ENCODE measurements around the gene FPR2.

Gene FPR2

GRCh38 chr19:51724543-51724942 lies 36.4 kb upstream of the FPR2 start:
- no peaks in the 10 kb centered on the region for H3K36me3 ChIP-seq (ENCODE audit: control insufficient read depth in 2 of 2, insufficient read depth in 1 of 2, low read length in 2 of 2)
- no peak overlapping the region for H3K4me3 ChIP-seq (ENCODE audit: low read depth, low read length)
- TF ChIP-seq ZSCAN23 (tag by site-specific recombination; IDR thresholded peaks at IDR 0.05) = no peak
- no peak for TF ChIP-seq ZBTB17 (tag by site-specific recombination; IDR thresholded peaks at IDR 0.05)
- no peak for TF ChIP-seq ZXDB (tag by site-specific recombination; IDR thresholded peaks at IDR 0.05)
- TF ChIP-seq ZNF560 (tag by site-specific recombination; IDR thresholded peaks at IDR 0.05; ENCODE audit: borderline replicate concordance) = no peak
- TF ChIP-seq ZNF324 (tag by site-specific recombination; IDR thresholded peaks at IDR 0.05) = no peak
- no peak for TF ChIP-seq ZNF341 (tag by site-specific recombination; IDR thresholded peaks at IDR 0.05; ENCODE audit: low read depth)
- TF ChIP-seq ZNF140 (tag by site-specific recombination; IDR thresholded peaks at IDR 0.05) = no peak
- TF ChIP-seq ZNF211 (tag by site-specific recombination; IDR thresholded peaks at IDR 0.05; ENCODE audit: low read depth) = no peak
- no peak for TF ChIP-seq ZNF521 (tag by site-specific recombination; IDR thresholded peaks at IDR 0.05)
- TF ChIP-seq ZNF596 (tag by site-specific recombination; IDR thresholded peaks at IDR 0.05) = no peak
- TF ChIP-seq, protein P1, sequence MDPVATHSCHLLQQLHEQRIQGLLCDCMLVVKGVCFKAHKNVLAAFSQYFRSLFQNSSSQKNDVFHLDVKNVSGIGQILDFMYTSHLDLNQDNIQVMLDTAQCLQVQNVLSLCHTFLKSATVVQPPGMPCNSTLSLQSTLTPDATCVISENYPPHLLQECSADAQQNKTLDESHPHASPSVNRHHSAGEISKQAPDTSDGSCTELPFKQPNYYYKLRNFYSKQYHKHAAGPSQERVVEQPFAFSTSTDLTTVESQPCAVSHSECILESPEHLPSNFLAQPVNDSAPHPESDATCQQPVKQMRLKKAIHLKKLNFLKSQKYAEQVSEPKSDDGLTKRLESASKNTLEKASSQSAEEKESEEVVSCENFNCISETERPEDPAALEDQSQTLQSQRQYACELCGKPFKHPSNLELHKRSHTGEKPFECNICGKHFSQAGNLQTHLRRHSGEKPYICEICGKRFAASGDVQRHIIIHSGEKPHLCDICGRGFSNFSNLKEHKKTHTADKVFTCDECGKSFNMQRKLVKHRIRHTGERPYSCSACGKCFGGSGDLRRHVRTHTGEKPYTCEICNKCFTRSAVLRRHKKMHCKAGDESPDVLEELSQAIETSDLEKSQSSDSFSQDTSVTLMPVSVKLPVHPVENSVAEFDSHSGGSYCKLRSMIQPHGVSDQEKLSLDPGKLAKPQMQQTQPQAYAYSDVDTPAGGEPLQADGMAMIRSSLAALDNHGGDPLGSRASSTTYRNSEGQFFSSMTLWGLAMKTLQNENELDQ (tag by site-specific recombination; IDR thresholded peaks at IDR 0.05; ENCODE audit: low read depth) = no peak
- TF ChIP-seq PATZ1 (tag by site-specific recombination; IDR thresholded peaks at IDR 0.05) = no peak
- no peak for TF ChIP-seq ZNF157 (tag by site-specific recombination; IDR thresholded peaks at IDR 0.05)
- no peak overlapping the region for H3K27ac ChIP-seq (ENCODE audit: extremely low read depth, low read depth, low read length)
- no peaks in the 10 kb centered on the region for H3K4me1 ChIP-seq (ENCODE audit: control insufficient read depth, insufficient read depth, low read length)
- POLR2A ChIA-PET = no interaction called here
- CTCF ChIA-PET = no interaction called here
- no peaks in the 10 kb centered on the region for H3K9me3 ChIP-seq (ENCODE audit: control insufficient read depth, insufficient read depth, low read depth, low read length)

DNA sequence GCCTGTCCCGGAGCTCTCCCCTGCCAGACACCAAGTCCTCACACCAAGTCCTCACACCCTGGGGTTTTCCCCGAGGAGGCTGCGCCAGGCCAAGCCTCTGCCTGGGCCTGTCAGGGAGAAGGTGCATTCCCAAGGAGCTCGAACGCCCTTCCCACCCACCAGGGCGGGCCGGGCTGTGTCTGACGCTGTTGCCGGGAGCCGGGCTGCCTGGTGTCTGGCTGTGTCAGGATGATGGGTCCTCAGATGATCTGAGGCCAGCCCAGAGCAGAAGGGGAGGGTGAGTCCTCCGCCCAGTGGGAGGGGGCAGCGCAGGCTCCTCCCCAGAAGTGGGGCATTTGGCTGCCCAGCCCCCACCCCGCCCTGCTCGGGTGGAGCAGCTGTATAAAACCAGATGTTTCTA lies 34.9 kb upstream of the FPR2 start:
- Histone ChIP-seq H3K9me3 (ENCODE audit: control insufficient read depth, insufficient read depth, low read depth, low read length) (no peaks in the 10 kb centered on the region), H3K4me1 (ENCODE audit: control insufficient read depth, insufficient read depth, low read length) (no peaks in the 10 kb centered on the region), H3K36me3 (ENCODE audit: control insufficient read depth in 2 of 2, insufficient read depth in 1 of 2, low read length in 2 of 2) (no peaks in the 10 kb centered on the region), H3K27ac (ENCODE audit: extremely low read depth, low read depth, low read length) (no peak overlapping the region), H3K4me3 (ENCODE audit: low read depth, low read length) (no peak overlapping the region)
- ChIA-PET POLR2A (no interaction called here), CTCF (interaction anchor here (0.5 to 0.6 kb wide), 2 partner anchors 61 to 514 kb away, joined by 4 read pairs; no protein-coding TSS in a partner anchor)
- TF ChIP-seq KLF7 (tag by site-specific recombination; IDR thresholded peaks at IDR 0.05; ENCODE audit: borderline replicate concordance) = no peak
- TF ChIP-seq ZNF580 (tag by site-specific recombination; IDR thresholded peaks at IDR 0.05) = no peak
- no peak for TF ChIP-seq ZNF324 (tag by site-specific recombination; IDR thresholded peaks at IDR 0.05)
- TF ChIP-seq ZNF394 (tag by site-specific recombination; IDR thresholded peaks at IDR 0.05; ENCODE audit: borderline replicate concordance) = no peak
- no peak for TF ChIP-seq ZNF747 (tag by site-specific recombination; IDR thresholded peaks at IDR 0.05)
- no peak for TF ChIP-seq MZF1 (tag by site-specific recombination; IDR thresholded peaks at IDR 0.05; ENCODE audit: borderline replicate concordance)
- TF ChIP-seq, protein P2, sequence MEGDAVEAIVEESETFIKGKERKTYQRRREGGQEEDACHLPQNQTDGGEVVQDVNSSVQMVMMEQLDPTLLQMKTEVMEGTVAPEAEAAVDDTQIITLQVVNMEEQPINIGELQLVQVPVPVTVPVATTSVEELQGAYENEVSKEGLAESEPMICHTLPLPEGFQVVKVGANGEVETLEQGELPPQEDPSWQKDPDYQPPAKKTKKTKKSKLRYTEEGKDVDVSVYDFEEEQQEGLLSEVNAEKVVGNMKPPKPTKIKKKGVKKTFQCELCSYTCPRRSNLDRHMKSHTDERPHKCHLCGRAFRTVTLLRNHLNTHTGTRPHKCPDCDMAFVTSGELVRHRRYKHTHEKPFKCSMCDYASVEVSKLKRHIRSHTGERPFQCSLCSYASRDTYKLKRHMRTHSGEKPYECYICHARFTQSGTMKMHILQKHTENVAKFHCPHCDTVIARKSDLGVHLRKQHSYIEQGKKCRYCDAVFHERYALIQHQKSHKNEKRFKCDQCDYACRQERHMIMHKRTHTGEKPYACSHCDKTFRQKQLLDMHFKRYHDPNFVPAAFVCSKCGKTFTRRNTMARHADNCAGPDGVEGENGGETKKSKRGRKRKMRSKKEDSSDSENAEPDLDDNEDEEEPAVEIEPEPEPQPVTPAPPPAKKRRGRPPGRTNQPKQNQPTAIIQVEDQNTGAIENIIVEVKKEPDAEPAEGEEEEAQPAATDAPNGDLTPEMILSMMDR (tag by site-specific recombination; IDR thresholded peaks at IDR 0.05) = no peak
- no peak for TF ChIP-seq ZNF423 (tag by site-specific recombination; IDR thresholded peaks at IDR 0.05)
- no peak for TF ChIP-seq ZIC2 (tag by site-specific recombination; IDR thresholded peaks at IDR 0.05)
- TF ChIP-seq SALL2 (tag by site-specific recombination; IDR thresholded peaks at IDR 0.05; ENCODE audit: borderline replicate concordance) = no peak
- TF ChIP-seq ZNF544 (tag by site-specific recombination; IDR thresholded peaks at IDR 0.05) = no peak
- TF ChIP-seq ZNF48 (tag by site-specific recombination; IDR thresholded peaks at IDR 0.05) = no peak
- TF ChIP-seq ZNF292 (tag by site-specific recombination; IDR thresholded peaks at IDR 0.05; ENCODE audit: borderline replicate concordance, low read depth) = no peak
- TF ChIP-seq ZNF843 (tag by site-specific recombination; IDR thresholded peaks at IDR 0.05) = no peak
- TF ChIP-seq ZNF777 (tag by site-specific recombination; IDR thresholded peaks at IDR 0.05; ENCODE audit: borderline replicate concordance) = no peak
- TF ChIP-seq IKZF3 (tag by site-specific recombination; IDR thresholded peaks at IDR 0.05) = no peak

Measured in HEK293 (cell line).